Measurements from ENCODE around the gene KRTAP5-3.
"Not testable (repeated sequence)": the region's sequence is repeated elsewhere in the genome, so short reads cannot be mapped to it uniquely, and the experiment has no call there.

Gene KRTAP5-3

DNA sequence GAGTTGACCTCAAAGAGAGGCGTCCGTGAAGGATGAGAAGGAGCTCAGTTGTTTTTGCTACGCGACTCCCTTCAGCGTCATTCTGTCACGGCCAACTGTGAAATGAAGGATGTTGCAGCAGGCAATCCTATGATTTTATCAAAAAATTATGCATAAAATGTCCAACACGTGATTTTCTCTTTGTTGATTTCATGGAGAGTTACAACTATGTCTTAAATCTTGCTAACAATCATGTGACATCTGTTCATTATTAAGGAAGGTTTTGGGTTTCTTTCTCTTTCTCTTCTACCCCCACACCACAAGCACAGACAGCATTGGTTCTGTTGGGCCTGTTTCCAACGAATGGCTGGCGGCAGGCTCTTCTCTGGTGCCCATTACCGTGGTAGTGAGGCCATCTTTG is 10.0 kb upstream of the KRTAP5-3 start:
- Mint-ChIP-seq H3K36me3 (ENCODE audit: low read depth) (no peaks in the 10 kb centered on the region), H3K27me3 (ENCODE audit: low read depth) (no peaks in the 10 kb centered on the region), H3K4me3 (no peak overlapping the region), H3K27ac (no peak overlapping the region), H3K9me3 (no peaks in the 10 kb centered on the region), H3K4me1 (ENCODE audit: low read depth) (peaks cover 5% of the 10 kb centered on the region)
- no peak for DNase-seq (ENCODE audit: low spot score)

DNA sequence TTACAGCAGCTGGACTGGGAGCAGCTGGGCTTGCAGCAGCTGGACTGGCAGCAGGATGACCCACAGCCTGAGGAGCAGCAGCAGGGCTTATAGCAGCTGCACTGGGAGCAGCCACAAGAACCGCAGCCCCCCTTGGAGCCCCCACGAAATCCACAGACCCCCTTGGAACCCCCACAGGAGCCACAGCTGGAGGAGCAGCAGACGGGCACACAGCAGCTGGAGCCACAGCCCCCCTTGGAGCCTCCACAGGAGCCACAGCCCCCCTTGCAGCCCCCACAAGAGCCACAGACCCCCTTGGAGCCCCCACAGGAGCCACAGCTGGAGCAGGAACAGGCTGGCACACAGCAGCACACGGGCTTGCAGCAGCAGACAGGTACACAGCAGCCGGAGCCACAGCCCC is 362 bp downstream of the KRTAP5-3 start:
- H3K9me3 Mint-ChIP-seq; H3K4me3 Mint-ChIP-seq; DNase-seq (ENCODE audit: low spot score); H3K4me1 Mint-ChIP-seq (ENCODE audit: low read depth); H3K36me3 Mint-ChIP-seq (ENCODE audit: low read depth); H3K27ac Mint-ChIP-seq: not testable (repeated sequence)
- peaks cover 18% of the 10 kb centered on the region for H3K27me3 Mint-ChIP-seq (ENCODE audit: low read depth)

DNA sequence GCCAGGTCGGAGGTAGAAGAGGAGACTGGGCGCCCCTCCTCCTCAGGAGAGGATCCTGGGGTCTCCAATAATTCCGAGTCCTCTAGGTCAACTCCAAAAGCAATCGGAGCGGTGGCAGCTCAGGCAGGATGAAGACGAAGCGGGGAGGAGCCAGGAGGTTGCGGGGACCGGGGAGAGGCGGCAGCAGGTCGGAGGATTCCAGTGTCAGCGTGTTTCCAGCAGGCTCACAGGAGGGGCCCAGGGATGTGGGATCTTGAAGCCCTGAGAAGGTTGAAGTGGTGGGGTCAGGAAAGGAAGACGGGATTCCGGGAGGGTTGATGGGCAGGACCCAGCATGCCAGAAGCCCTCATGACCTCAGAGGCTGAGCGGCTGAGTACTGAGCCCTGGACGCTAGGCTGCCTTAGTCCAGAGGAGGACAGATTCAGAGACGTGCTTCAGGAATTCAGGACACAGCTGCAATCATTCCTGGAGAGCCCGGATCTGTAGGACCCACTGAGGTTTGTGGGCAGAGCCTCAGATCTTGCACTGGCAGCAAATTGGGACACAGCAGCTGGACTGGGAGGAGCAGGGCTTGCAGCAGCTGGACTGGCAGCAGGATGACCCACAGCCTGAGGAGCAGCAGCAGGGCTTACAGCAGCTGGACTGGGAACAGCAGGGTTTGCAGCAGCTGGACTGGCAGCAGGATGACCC is 962 bp downstream of the KRTAP5-3 start:
- H3K4me3 Mint-ChIP-seq; H3K36me3 Mint-ChIP-seq (ENCODE audit: low read depth); H3K4me1 Mint-ChIP-seq (ENCODE audit: low read depth); DNase-seq (ENCODE audit: low spot score); H3K9me3 Mint-ChIP-seq; H3K27ac Mint-ChIP-seq: not testable (repeated sequence)
- peaks cover 21% of the 10 kb centered on the region for H3K27me3 Mint-ChIP-seq (ENCODE audit: low read depth)

DNA sequence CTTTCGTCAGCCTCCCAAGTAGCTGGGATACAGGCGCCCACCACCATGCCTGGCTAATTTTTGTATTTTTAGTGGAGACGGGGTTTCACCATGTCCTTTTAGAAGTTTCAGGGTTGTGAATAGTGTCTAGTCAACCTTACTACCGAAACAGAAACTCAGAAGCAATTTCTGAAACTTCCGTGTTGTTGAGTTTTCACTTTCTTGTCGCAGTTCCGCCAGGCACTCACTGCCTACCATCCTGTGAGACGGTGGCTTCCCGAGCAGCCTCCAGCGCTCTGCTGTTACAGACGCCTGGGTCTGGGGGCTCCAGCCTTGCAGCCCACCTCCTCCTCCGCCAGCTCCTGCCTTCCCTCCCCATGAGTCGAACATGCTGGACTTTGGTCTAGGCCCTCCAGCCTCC is 2.3 kb downstream of the KRTAP5-3 start:
- not testable (repeated sequence) for H3K9me3 Mint-ChIP-seq; H3K36me3 Mint-ChIP-seq (ENCODE audit: low read depth); H3K27ac Mint-ChIP-seq; DNase-seq (ENCODE audit: low spot score); H3K4me1 Mint-ChIP-seq (ENCODE audit: low read depth); H3K4me3 Mint-ChIP-seq
- peaks cover 28% of the 10 kb centered on the region for H3K27me3 Mint-ChIP-seq (ENCODE audit: low read depth)

DNA sequence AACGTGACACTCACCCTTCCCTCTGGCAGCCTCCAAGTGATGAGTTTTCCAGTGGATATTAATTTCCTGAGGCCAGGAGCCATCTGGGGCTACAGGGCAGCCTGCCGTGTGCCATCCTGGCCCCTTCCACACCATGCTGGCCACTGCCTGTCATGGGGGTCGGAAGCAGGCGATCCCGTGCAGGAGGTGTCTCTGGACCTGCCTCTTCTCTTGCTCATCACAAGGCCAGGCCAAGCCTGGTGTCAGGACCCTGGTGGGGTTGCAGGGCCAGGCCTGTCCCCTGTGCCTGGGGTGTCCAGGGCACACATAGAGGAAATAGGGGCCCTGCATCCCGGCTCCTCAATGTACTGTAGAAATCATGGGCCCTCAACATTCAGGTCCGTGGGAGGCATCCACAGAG is 3.6 kb downstream of the KRTAP5-3 start:
- no peak overlapping the region for H3K27ac Mint-ChIP-seq
- peaks cover 29% of the 10 kb centered on the region for H3K27me3 Mint-ChIP-seq (ENCODE audit: low read depth)
- H3K4me3 Mint-ChIP-seq: no peak overlapping the region
- H3K36me3 Mint-ChIP-seq (ENCODE audit: low read depth): no peaks in the 10 kb centered on the region
- H3K4me1 Mint-ChIP-seq (ENCODE audit: low read depth): peaks cover 2% of the 10 kb centered on the region
- no peaks in the 10 kb centered on the region for H3K9me3 Mint-ChIP-seq
- no peak for DNase-seq (ENCODE audit: low spot score)

DNA sequence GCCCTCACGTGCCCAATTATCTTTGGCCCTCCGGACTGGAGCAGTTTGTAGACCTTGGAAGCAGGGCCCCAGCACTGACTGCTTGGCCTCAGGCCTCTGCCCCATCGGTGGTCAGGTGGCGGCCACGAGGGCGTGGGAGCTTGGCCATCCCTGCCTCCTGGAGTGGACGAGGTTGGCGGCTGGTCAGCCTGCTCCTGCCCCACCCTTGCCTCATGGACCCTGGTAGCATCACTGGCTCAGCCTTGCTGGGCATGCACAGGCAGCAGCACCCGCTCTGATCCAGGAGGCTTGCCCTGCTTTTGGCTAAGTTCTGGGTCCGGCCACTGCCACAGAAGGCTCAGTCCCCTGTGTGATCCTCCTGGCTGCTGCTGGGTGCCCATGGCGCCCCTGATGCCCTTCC is 4.1 kb downstream of the KRTAP5-3 start:
- no peak overlapping the region for H3K4me3 Mint-ChIP-seq
- peaks cover 2% of the 10 kb centered on the region for H3K4me1 Mint-ChIP-seq (ENCODE audit: low read depth)
- no peaks in the 10 kb centered on the region for H3K36me3 Mint-ChIP-seq (ENCODE audit: low read depth)
- DNase-seq (ENCODE audit: low spot score): no peak
- no peak overlapping the region for H3K27ac Mint-ChIP-seq
- H3K27me3 Mint-ChIP-seq (ENCODE audit: low read depth): peaks cover 32% of the 10 kb centered on the region
- no peaks in the 10 kb centered on the region for H3K9me3 Mint-ChIP-seq

DNA sequence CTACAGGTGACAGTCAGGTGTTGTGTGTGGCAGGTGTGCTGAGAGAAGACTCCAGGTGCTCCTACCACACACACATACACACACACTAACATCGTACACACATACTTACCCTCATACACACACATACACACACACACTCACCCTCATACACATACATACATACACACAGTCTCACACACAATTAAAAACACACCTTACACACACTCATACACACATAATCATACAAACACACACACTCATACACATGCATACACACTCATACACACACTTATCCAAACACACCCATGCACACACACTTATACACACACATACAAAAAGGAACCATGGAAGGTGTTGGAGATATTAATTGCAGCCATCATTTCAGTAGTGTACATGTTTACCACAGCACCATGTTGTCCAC is 4.6 kb downstream of the KRTAP5-3 start:
- Mint-ChIP-seq H3K9me3 (no peaks in the 10 kb centered on the region), H3K36me3 (ENCODE audit: low read depth) (no peaks in the 10 kb centered on the region), H3K4me1 (ENCODE audit: low read depth) (peaks cover 2% of the 10 kb centered on the region), H3K4me3 (no peak overlapping the region), H3K27ac (no peak overlapping the region), H3K27me3 (ENCODE audit: low read depth) (peaks cover 32% of the 10 kb centered on the region)
- DNase-seq (ENCODE audit: low spot score): no peak

DNA sequence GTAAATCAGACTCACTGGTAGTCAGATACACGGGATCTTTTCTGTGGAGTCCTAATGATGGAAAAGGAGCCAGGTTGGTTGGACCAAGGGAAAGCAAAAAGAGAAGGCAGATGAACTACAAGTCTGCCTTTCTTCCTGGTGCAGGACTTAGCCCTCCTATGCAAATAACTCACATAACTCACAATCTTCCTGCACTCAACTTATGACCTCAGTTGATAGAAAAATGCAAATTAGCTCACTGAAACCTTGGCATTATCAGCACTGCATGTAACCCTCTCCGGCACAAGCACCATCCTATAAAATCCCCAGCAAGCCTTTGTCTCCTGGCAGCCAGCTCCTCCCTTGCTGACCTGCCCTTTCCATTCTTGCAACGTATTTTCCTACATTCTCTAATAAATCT is 6.6 kb downstream of the KRTAP5-3 start:
- not testable (repeated sequence) for H3K36me3 Mint-ChIP-seq (ENCODE audit: low read depth); H3K4me1 Mint-ChIP-seq (ENCODE audit: low read depth); H3K9me3 Mint-ChIP-seq; H3K4me3 Mint-ChIP-seq; H3K27ac Mint-ChIP-seq; DNase-seq (ENCODE audit: low spot score)
- peaks cover 38% of the 10 kb centered on the region for H3K27me3 Mint-ChIP-seq (ENCODE audit: low read depth)

DNA sequence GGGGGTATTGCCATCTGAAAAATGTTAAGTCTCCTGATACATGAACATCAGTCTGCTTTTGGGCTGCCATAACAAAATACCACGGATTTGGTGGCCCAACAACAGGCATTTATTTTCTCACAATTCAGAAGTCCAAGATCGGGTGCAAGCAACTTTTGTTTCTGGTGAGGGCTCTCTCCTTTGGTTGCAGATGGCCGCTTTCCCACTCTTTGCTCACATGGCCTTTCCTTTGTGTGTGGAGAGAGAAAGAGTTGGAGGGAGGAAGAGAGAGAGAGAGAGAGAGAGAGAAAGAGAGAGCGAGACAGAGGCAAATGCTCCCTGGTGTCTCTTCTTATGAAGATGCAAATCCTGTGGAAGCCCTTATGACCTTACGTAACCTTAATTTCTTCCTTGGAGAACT is 7.6 kb downstream of the KRTAP5-3 start:
- DNase-seq (ENCODE audit: low spot score): no peak
- Mint-ChIP-seq H3K27ac (no peak overlapping the region), H3K4me1 (ENCODE audit: low read depth) (no peaks in the 10 kb centered on the region), H3K4me3 (no peak overlapping the region), H3K27me3 (ENCODE audit: low read depth) (peaks cover 42% of the 10 kb centered on the region), H3K36me3 (ENCODE audit: low read depth) (no peaks in the 10 kb centered on the region), H3K9me3 (no peaks in the 10 kb centered on the region)

DNA sequence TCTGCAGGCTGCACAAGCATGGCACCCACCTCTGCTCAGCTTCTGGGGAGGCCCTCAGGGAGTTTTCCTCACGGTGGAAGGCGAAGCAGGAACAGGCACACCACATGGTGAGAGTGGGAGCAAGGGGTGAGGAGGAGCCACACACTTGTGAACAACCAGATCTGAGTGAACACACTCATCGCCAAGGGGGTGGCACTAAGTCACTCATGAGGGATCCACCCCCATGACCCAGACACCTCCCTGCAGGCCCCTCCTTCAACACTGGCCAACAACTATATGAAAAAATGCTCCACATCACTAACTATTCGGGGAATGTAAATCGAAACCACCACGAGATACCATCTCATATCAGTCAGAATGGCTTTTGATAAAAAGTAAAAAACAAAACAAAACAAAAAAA is 9.4 kb downstream of the KRTAP5-3 start:
- no peaks in the 10 kb centered on the region for H3K4me1 Mint-ChIP-seq (ENCODE audit: low read depth)
- H3K9me3 Mint-ChIP-seq: no peaks in the 10 kb centered on the region
- H3K27me3 Mint-ChIP-seq (ENCODE audit: low read depth): peaks cover 49% of the 10 kb centered on the region
- no peak overlapping the region for H3K27ac Mint-ChIP-seq
- no peaks in the 10 kb centered on the region for H3K36me3 Mint-ChIP-seq (ENCODE audit: low read depth)
- DNase-seq (ENCODE audit: low spot score): no peak
- no peak overlapping the region for H3K4me3 Mint-ChIP-seq

DNA sequence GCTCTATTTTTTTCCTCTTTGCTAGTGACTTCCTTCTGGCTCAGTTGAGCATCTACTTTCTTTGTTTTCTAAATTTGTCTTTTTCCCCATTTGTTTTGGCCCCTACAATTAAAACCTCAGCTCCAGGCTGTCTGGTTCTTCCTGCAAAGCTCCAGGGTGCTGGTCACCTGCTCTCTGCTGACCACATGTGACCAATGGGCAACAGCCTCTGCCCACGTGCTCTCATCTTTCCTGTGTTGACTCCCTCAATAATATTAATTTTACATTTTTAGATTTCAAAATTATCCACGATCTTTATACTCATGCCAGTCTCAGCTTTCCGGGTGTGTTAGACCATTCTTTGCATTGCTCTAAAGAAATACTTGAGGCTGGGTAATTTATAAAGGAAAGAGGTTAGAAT is 9.9 kb downstream of the KRTAP5-3 start:
- not testable (repeated sequence) for H3K36me3 Mint-ChIP-seq (ENCODE audit: low read depth); DNase-seq (ENCODE audit: low spot score); H3K4me3 Mint-ChIP-seq; H3K4me1 Mint-ChIP-seq (ENCODE audit: low read depth); H3K9me3 Mint-ChIP-seq; H3K27ac Mint-ChIP-seq
- H3K27me3 Mint-ChIP-seq (ENCODE audit: low read depth): peaks cover 50% of the 10 kb centered on the region

DNA sequence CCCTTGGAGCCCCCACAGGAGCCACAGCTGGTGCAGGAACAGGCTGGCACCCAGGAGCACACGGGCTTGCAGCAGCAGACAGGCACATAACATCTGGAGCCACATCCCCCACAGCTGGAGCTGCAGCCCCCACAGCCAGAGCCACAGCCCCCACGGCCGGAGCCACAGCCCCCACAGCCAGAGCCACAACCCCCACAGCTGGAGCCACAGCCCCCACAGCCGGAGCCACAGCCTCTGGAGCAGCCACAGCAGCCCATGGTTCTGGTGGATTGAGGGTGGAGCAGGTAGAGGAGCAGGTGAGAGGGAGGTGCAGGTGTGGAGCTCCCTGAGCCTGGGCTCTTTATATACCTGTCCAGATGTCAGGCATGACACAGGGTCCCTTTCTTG is 10.3 kb downstream of the KRTAP5-3 start, which contains the start of gene KRTAP5-2:
Gene KRTAP5-2, minus strand, starts transcription at position 301 of the 387 bp plus-strand sequence. Its CDS starts 44 bp downstream, at position 257.
- Mint-ChIP-seq H3K27ac (no peak within 1 kb of the TSS), H3K9me3 (no peaks in the 10 kb centered on the region), H3K27me3 (ENCODE audit: low read depth) (peaks cover 51% of the 10 kb centered on the region), H3K4me3 (no peak within 1 kb of the TSS), H3K36me3 (ENCODE audit: low read depth) (no peaks in the 10 kb centered on the region), H3K4me1 (ENCODE audit: low read depth) (no peaks in the 10 kb centered on the region)
- no peak for DNase-seq (ENCODE audit: low spot score)

DNA sequence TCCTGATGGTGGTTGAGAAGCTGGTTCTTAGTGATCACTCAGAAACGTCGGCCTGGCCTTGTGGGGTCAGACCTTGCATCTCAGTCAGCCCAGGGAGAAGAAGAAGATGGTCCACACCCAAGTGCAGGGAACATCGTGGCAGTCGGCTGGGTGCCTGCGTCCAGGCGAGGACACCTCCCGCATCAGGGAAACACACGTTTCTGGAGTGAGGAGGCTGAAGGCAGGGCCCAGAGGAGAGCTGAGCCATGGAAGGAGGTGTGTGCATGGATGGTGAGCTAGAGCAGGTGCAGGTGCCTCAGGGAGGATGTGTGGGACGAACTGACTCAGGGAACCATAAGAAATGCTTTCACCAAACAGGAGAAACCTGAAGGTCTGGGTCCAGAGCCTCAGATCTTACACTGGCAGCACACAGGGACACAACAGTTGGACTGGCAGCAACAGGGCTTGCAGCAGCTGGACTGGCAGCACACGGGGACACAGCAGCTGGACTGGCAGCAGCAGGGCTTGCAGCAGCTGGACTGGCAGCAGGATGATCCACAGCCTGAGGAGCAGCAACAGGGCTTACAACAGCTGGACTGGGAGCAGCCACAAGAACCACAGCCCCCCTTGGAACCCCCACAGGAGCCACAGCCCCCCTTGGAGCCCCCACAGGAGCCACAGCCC is 10.8 kb downstream of the KRTAP5-3 start:
- no peaks in the 10 kb centered on the region for H3K9me3 Mint-ChIP-seq
- H3K4me3 Mint-ChIP-seq: no peak overlapping the region
- no peaks in the 10 kb centered on the region for H3K36me3 Mint-ChIP-seq (ENCODE audit: low read depth)
- peaks cover 54% of the 10 kb centered on the region for H3K27me3 Mint-ChIP-seq (ENCODE audit: low read depth)
- H3K27ac Mint-ChIP-seq: no peak overlapping the region
- H3K4me1 Mint-ChIP-seq (ENCODE audit: low read depth): no peaks in the 10 kb centered on the region
- DNase-seq (ENCODE audit: low spot score): no peak

DNA sequence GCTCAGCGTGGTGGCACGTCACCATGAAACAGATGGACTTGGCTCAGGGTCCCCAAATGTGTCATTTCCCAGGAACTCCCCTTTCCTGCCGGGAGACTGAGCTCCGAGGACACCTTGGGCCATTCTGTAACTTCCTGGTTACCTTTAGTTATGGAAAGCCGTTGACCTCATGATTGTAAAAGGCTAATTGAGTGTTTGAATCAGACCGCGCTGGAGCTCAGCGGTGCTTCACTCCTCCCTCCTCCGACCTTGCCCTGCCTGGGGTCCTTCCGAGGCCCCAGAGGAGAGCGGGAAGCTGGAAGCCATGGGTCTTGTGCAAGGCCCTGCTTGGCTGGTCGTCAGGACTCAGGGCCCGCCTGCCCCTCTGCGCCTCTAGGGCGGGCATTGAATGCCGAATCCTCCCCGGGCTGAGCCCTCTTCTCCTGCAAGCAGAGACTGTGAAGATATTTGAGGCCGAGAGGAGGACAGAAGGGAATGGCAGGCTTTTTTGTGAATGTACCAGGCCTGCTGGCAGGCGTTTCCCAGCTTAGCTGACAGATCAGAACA is 11.6 kb downstream of the KRTAP5-3 start:
- DNase-seq (ENCODE audit: low spot score); H3K4me1 Mint-ChIP-seq (ENCODE audit: low read depth); H3K4me3 Mint-ChIP-seq; H3K36me3 Mint-ChIP-seq (ENCODE audit: low read depth); H3K9me3 Mint-ChIP-seq; H3K27ac Mint-ChIP-seq: not testable (repeated sequence)
- peaks cover 49% of the 10 kb centered on the region for H3K27me3 Mint-ChIP-seq (ENCODE audit: low read depth)

All from T-helper 2 cell treated with Interferon-gamma antibody and Interleukin-4, amounts not matched to agents 5 μg/mL and 100 μg/mL, for 36 hours (primary cell).